Type B pancreatic cell (in vitro differentiated cells): ENCODE results near the gene STK32B. TPM values are rescaled to one million over a fixed set of nuclear protein-coding genes. Genes with fewer than 3 reads are reported as not detected.
"Not testable (repeated sequence)": the region's sequence is repeated elsewhere in the genome, so short reads cannot be mapped to it uniquely, and the experiment has no call there.

Experiments used
- DNase-seq: peaks from one replicate; pipeline ENCODE4 v3.0.0; 2021; ENCODE audit warnings: mixed read lengths; ENCODE audit not compliant: unreplicated experiment; ENCODE audit errors: extremely low spot score
- H3K27ac Mint-ChIP-seq: 2 replicates; pipeline ENCODE4 v1.8.0; 2021; ENCODE audit warnings: mild to moderate bottlenecking, mixed read lengths
- H3K27me3 Mint-ChIP-seq: 2 replicates; pipeline ENCODE4 v1.8.0; 2021; ENCODE audit warnings: mixed read lengths
- H3K36me3 Mint-ChIP-seq: 2 replicates; pipeline ENCODE4 v1.8.0; 2021; ENCODE audit warnings: mixed read lengths
- H3K4me1 Mint-ChIP-seq: one replicate; pipeline ENCODE4 v1.8.0; 2021; ENCODE audit warnings: mixed read lengths; ENCODE audit not compliant: unreplicated experiment
- H3K4me3 Mint-ChIP-seq: 2 replicates; pipeline ENCODE4 v1.8.0; 2021; ENCODE audit warnings: mild to moderate bottlenecking, mixed read lengths
- H3K9me3 Mint-ChIP-seq: 2 replicates; pipeline ENCODE4 v1.8.0; 2021; ENCODE audit warnings: mixed read lengths
- CTCF ChIP-seq: fragments of 200-600 bp; sonication (generic); conservative IDR thresholded peaks from 2 replicates; pipeline ENCODE4 v1.5.0; 2021; ENCODE audit warnings: antibody characterized with exemption, mild to moderate bottlenecking
- long read RNA-seq: library from polyadenylated mRNA; unstranded; transcript quantifications from one replicate; pipeline ENCODE4 v2.0.0, GENCODE V29; 2020
- total RNA-seq: library from RNA; stranded (reverse); gene quantifications from 2 replicates; pipeline ENCODE4 v1.2.1, GENCODE V29; 2021; ENCODE audit warnings: low replicate concordance

STK32B gene
- total RNA-seq: 0.98 and 3.0 TPM in 2 replicates
- long read RNA-seq: 0 reads

- Mint-ChIP-seq H3K27ac (peak within 1 kb of the TSS; percentile 74), H3K4me3 (peak within 1 kb of the TSS; percentile 94), H3K4me1 (peaks cover 9% of the 10 kb centered on the region), H3K27me3 (peaks cover 68% of the 10 kb centered on the region), H3K36me3 (no peaks in the 10 kb centered on the region), H3K9me3 (no peaks in the 10 kb centered on the region)
- no peak for TF ChIP-seq CTCF
- peak; percentile 76 for DNase-seq
Observed at GRCh38 chr4:5051278-5052203, at the start of gene STK32B. TSS of gene STK32B (plus strand) at chr4:5051480.

GRCh38 chr4:5001641-5002040 is 49.6 kb upstream of the STK32B start:
- not testable (repeated sequence) for H3K36me3 Mint-ChIP-seq, H3K27ac Mint-ChIP-seq, H3K4me3 Mint-ChIP-seq, DNase-seq, H3K4me1 Mint-ChIP-seq, H3K9me3 Mint-ChIP-seq
- peaks cover 61% of the 10 kb centered on the region for H3K27me3 Mint-ChIP-seq

- H3K27ac Mint-ChIP-seq: no peak overlapping the region
- H3K4me3 Mint-ChIP-seq: no peak overlapping the region
- no peak for DNase-seq
- H3K4me1 Mint-ChIP-seq: no peaks in the 10 kb centered on the region
- TF ChIP-seq CTCF: no peak
- H3K36me3 Mint-ChIP-seq: no peaks in the 10 kb centered on the region
- no peaks in the 10 kb centered on the region for H3K9me3 Mint-ChIP-seq
- H3K27me3 Mint-ChIP-seq: peaks cover 61% of the 10 kb centered on the region
Observed at GRCh38 chr4:5003372-5003857, 47.9 kb upstream of the STK32B start.

GRCh38 chr4:5003918-5004317 is 47.4 kb upstream of the STK32B start:
- H3K36me3 Mint-ChIP-seq: no peaks in the 10 kb centered on the region
- no peak for TF ChIP-seq CTCF
- H3K4me1 Mint-ChIP-seq: no peaks in the 10 kb centered on the region
- H3K27ac Mint-ChIP-seq: no peak overlapping the region
- peaks cover 60% of the 10 kb centered on the region for H3K27me3 Mint-ChIP-seq
- no peak overlapping the region for H3K4me3 Mint-ChIP-seq
- no peaks in the 10 kb centered on the region for H3K9me3 Mint-ChIP-seq
- DNase-seq: no peak

GRCh38 chr4:5004496-5004895 is 46.8 kb upstream of the STK32B start:
- DNase-seq: no peak
- peaks cover 59% of the 10 kb centered on the region for H3K27me3 Mint-ChIP-seq
- no peak overlapping the region for H3K27ac Mint-ChIP-seq
- no peaks in the 10 kb centered on the region for H3K9me3 Mint-ChIP-seq
- H3K36me3 Mint-ChIP-seq: no peaks in the 10 kb centered on the region
- H3K4me3 Mint-ChIP-seq: no peak overlapping the region
- no peaks in the 10 kb centered on the region for H3K4me1 Mint-ChIP-seq
- TF ChIP-seq CTCF: no peak

- H3K36me3 Mint-ChIP-seq, H3K9me3 Mint-ChIP-seq, H3K4me1 Mint-ChIP-seq, H3K27ac Mint-ChIP-seq, H3K4me3 Mint-ChIP-seq, DNase-seq: not testable (repeated sequence)
- peaks cover 58% of the 10 kb centered on the region for H3K27me3 Mint-ChIP-seq
Observed at GRCh38 chr4:5006932-5007331, 44.3 kb upstream of the STK32B start.
